Thyroid gland (tissue), 4 donors: ENCODE results near the gene FAR2.

ENCODE experiments used
- POLR2A ChIP-seq, 2 donors: fragments of 450-650 bp; IDR thresholded peaks; one replicate each; pipeline ENCODE4 v1.6.1; 2017; ENCODE audit warnings: antibody characterized with exemption in 2 of 2, mild to moderate bottlenecking in 2 of 2, moderate library complexity in 1 of 2
- TF ChIP-seq, protein P1 (sequence below), 6 experiments: fragments of 200-600 bp in 3 of 6; fragments of 450-650 bp in 3 of 6; sonication (generic) in 3 of 6; IDR thresholded peaks; one replicate each; pipeline ENCODE4 v1.5.1; 2016 to 2019; ENCODE audit warnings: antibody characterized with exemption in 6 of 6, mild to moderate bottlenecking in 2 of 6, inconsistent platforms in 1 of 6, moderate library complexity in 1 of 6

DNA sequence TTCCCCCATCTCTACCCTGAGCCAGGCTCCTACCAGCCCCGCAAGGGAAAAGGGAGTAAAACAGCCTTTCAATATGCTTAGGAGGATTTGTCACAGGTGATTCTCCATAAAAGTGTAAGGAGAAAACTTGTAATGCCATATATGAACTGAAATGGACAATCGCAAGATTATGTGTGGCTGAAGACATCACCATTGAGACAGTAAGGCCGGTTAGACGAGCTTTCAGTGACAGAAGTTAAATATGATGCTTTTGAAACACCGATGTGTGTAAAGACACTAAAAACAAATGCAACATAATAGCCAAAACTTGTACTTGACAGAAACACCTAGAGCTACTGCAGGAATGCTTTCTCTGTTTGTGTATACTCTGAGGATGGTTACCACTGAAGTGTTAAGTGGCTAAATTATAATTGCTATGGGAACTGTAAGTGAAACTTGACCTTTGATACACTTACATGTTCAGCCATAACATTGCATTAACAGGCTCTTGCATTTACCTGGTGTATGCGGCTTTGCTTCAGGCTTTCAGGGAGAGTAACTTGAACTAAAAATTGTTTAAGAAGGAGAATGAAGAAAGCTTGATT is 42.3 kb downstream of the FAR2 start:
- TF ChIP-seq, protein P1, sequence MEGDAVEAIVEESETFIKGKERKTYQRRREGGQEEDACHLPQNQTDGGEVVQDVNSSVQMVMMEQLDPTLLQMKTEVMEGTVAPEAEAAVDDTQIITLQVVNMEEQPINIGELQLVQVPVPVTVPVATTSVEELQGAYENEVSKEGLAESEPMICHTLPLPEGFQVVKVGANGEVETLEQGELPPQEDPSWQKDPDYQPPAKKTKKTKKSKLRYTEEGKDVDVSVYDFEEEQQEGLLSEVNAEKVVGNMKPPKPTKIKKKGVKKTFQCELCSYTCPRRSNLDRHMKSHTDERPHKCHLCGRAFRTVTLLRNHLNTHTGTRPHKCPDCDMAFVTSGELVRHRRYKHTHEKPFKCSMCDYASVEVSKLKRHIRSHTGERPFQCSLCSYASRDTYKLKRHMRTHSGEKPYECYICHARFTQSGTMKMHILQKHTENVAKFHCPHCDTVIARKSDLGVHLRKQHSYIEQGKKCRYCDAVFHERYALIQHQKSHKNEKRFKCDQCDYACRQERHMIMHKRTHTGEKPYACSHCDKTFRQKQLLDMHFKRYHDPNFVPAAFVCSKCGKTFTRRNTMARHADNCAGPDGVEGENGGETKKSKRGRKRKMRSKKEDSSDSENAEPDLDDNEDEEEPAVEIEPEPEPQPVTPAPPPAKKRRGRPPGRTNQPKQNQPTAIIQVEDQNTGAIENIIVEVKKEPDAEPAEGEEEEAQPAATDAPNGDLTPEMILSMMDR (IDR thresholded peaks at IDR 0.05): no peak
- no peak for TF ChIP-seq POLR2A (IDR thresholded peaks at IDR 0.05)
